Measurements from ENCODE around the gene CGB7.
"Not testable (repeated sequence)": the region's sequence is repeated elsewhere in the genome, so short reads cannot be mapped to it uniquely, and the experiment has no call there.

The CGB7 gene

DNA sequence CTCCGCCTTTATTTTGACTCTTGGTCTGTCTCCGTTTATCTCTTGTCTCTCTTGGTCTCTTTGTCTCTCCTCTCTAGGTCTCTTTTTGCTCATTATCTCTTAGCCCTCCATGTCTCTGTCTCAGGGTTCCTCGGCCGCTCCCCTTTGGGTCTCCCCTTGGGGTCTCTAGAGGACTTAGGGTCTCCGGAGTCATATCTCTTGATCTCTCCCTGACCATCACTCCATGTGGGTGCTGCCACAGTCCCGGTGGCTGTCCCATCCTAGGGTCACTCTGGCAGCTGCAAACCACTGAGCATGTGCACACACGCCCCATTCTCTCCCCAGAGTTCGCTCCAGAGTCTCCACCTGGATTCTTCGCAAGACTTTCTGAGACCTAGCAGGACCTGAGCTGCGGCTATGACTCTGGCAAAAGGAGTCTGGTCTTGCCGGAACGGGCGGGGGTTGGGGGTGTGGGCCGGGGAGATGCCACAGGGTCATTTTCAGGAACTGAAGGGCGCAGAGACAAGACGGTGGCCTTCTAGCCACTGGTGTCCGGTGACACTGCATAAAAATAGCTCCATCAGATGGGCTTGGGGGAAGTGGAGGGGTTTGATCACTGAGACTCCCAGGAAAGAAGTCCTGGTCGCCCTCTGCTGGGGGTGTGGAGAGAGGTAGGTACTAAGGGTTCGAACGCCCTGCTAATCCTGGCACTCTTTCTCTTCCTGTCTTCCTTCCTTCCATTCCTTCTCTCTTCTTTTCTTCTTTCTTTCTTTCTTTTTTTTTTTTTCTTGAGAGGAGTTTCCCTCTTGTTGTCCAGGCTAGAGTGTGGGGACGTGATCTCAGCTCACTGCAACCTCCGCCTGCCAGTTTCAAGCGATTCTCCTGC lies 16.2 kb upstream of the CGB7 start:
- no peak for DNase-seq (ENCODE audit: low read depth)

DNA sequence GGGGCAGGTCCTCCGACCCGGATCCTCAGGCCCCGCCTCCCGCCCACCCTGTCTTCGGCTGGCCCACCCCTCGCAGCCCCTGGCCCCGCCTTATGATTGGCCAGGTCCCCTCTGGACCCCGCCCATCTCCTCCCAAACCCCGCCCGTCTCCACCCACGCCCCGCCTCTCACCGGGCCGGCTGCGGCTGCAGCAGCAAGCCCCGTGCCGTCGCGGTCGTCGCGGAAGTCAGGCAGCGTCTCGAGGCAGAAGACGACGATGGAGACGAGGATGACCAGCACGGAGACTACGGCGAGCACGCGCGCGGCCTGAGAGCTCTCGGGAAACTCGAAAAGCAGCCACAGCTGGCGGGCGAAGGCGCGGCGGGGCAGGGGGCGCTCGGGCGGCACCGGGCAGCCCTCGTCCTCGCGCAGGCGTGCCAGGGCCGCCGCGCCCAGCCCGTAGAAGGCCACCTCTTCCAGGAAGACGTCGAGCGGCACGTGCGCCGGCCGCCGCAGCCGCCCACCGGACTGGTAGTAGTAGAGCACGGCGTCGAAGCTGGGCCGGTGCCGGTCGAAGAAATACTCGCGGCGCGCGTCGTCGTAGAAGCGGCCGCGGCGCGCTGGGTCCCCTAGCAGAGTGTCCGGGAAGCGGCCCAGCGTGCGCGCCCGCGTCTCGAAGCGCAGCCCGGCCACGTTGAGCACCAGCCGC lies 14.5 kb upstream of the CGB7 start:
- DNase-seq (ENCODE audit: low read depth) = no peak

DNA sequence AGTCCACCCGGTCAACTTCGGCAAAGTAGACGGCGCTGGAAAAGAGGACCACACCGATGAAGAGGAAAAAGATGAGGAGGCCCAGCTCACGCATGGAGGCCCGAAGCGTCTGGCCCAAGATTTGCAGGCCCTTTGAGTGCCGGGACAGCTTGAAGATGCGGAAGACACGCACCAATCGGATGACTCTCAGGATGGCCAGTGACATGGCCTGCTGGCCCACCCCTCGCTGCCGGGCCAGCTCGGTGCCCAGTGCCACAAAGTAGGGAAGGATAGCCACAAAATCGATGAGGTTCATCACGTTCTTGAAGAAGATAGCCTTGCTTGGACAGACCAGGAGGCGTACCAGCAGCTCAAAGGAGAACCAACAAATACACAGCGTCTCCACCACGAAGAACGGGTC lies 12.9 kb upstream of the CGB7 start:
- no peak for DNase-seq (ENCODE audit: low read depth)

DNA sequence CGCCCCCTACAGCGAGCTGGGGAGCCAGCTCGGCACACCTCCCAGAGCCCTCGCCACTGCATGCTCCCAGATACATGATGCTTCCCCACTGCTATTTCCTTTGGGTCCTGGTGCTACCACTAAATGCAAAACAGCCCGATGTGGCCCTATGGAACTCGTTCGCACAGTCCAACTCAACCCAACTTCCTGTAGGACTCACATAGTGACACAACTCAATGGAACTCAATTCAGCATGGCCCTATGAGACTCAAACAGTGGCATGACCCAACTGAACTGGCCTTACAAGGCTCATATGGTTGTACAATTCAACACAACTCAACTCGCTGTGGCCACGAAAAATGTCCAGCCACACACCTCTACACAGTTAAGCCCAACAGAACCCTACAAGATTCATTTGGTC lies 11.5 kb upstream of the CGB7 start:
- DNase-seq (ENCODE audit: low read depth) = no peak

DNA sequence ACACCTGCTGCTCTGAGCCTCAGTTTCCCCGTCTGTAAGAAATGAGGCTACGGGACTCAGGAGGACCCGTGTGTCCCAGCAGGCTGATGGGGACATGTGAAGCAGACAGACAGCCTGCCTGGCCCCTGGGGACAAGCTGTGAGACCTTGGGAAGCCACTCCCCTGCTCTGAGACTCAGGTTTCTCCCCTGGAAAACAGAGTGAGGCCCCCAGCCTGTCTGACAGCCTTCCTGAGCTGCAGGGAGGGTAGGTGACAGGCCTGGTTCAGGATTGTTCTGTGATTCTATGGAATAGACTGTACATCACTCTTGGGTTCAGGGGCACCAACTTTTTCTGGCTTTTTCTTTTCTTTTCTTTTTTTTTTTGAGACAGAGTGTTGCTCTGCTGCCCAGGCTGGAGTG lies 10.0 kb upstream of the CGB7 start:
- DNase-seq (ENCODE audit: low read depth) = no peak

DNA sequence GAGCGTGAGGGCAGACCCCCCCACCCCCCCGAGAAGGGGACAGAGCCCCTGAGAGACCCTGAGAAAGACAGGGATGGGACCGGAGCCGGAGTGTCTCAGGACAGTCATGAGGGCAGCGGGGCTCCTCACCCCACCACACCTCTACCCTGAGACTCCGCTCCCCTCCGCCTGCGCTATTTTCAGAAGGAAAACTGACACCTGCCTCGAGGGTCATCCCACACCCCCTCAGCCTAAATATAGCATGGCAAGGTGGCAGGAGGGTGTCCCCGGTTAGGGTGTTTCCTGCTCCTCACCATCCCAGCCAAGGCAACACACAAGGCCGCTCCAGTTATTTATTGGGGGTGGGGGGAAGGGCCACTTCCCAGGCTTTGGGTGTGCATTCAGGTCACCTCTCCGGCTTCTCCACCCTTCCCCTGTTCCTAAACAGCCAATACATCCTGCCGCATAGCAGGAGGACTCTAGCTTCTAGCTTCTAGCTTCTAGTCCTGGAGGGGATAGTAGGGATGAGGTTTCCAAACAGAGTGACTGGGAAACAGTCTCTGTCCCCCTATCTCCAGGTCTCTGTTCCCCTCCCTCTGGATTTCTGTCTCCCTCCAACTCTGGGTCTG lies 8.5 kb upstream of the CGB7 start:
- DNase-seq (ENCODE audit: low read depth) = no peak

DNA sequence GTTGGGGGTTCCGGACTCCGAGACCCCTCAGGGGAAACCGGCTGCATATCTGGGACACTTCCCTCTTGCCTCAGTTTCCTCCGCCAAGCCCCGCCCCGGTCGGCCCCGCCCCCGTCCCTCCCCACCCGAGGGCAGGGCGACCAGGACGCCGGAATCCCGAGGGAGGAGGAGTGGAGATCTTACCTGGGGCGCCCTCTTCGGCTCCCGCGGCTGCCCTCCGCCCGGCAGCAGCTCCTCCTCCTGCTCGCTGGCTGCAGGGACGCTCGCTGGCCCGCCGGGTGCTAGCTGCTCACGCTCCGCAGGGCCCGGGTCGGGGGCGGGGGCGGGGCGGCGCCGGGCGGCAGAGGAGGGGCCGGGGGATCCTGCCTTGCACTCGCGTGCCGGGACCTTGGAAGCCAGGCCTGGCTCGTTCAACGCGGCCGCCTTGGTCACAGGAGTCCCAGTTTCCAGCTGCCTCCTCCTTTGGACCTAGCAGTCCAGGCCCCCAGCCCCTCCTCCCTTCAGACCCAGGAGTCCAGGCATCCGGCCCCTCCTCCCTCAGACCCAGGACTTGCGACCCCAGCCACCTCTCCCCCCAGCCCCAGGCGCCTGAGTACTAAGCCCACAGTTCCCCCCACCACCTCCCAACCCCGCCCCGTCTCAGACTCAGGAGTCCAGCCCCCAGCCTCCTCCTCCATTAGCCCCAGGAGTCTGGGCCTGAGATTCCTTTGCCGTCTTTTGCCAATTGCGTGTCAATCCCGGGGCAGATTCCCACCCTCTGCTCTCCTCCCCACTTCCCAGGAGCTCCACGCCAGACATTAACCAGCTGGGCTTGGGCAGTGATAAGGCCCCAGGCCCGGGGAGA lies 7.4 kb upstream of the CGB7 start, which contains the start of gene NTF4:
Gene NTF4, minus strand, starts transcription at position 51 of the 844 bp plus-strand sequence. CDS start 2,821 bp downstream, outside the sequence.
- no peak for DNase-seq (ENCODE audit: low read depth)

DNA sequence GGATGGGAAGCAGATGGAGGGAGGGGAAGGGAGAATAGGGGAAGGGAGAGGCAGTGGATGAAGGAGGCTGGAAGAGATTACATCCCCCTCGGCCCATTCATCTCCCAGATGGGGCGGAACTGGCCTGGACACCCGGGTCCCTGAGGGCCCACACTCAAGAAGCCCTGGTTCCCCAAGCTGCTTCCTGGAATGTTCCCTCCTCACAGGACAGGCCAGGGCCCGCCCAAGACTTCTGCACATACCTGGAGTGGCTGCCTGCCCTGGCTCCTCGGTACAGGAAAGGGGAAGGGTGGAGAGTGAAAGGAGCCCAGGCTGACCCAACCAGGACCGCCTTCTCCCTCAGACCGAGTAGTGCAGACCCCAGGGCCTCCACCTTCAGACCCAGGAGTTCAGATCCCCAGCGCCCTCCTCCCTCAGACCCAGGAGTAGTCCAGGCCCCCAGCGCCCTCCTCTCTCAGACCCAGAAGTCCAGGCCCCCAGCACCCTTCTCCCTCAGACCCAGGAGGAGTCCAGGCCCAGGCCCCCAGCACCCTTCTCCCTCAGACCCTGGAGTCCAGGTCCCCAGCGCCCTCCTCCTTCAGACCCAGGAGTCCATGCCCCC lies 6.6 kb upstream of the CGB7 start:
- no peak for DNase-seq (ENCODE audit: low read depth)

DNA sequence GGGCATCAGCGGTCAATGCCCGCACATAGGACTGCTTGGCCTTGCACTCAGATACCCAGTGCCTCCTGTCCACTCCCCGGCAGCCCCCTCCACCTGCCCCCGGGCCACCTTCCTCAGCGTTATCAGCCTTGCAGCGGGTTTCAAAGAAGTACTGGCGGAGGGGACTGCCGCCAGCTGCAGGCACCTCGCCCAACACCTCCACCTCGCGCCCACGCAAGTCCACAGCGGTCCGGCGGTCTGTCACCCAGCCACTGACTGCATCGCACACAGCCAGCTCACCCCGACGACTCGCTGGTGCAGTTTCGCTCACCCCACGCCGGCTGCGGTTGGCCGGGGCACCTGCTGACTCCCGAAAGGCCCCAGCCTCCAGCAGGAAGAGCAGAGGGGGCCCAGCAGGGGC lies 3.9 kb upstream of the CGB7 start:
- DNase-seq (ENCODE audit: low read depth) = no peak

DNA sequence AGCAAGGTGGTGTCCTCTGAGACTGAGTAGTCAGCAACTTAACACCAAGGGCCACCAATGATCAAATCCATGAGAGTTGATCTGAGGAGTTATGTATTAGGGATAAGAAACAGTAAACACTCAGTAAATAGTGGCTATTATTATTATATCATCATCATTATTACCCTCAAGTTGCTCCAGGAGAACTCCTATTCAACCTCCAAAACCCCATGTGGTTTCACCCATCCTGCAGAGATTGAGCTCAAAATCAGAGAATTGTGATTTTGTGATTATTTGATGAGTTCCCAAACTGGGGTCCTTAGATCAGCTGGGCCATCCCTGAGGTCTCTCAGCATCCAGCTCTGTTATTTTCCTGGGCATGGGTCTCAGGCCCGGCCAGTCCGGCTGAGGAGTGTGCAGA lies 3.5 kb upstream of the CGB7 start:
- DNase-seq (ENCODE audit: low read depth) = no peak

DNA sequence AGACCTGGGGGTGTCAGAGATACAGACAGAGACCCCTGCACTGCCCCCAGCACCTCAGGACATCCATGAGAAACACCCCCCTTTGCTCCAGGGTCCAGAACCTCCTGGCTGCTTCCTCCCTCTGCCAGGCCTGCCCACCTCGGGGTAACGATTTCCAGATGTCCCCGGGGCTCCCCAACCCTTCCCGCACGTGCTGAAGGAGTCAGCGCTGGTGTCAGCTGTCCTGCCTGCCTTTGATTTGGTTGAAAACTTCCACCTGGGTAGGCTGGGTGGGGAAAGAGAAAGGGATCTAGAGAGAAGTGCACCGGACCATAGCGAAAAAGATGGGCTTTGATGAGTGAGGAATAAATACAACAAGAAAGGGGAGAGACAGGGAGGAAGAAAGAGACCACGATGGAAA lies 1.5 kb upstream of the CGB7 start:
- DNase-seq (ENCODE audit: low read depth) = no peak

DNA sequence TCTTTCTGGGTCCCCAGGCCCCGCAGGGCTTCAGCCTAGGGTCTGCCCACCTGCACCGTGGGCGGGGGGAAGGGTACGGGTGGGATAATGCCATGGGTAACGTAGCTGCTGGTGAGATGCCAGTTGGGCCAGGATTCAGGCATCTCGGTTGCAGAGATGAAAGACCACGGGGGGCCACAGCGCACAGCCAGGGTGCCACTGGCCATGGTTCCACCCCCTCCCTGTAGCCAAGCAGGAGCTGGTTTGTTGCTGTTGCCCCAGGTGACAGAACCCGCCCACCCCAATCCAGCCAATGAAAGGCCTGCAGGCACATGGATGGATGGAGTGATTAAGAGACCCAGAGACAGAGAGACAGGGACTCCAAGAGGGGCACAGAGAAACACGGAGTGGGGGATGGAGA lies 1.0 kb upstream of the CGB7 start:
- no peak for DNase-seq (ENCODE audit: low read depth)

DNA sequence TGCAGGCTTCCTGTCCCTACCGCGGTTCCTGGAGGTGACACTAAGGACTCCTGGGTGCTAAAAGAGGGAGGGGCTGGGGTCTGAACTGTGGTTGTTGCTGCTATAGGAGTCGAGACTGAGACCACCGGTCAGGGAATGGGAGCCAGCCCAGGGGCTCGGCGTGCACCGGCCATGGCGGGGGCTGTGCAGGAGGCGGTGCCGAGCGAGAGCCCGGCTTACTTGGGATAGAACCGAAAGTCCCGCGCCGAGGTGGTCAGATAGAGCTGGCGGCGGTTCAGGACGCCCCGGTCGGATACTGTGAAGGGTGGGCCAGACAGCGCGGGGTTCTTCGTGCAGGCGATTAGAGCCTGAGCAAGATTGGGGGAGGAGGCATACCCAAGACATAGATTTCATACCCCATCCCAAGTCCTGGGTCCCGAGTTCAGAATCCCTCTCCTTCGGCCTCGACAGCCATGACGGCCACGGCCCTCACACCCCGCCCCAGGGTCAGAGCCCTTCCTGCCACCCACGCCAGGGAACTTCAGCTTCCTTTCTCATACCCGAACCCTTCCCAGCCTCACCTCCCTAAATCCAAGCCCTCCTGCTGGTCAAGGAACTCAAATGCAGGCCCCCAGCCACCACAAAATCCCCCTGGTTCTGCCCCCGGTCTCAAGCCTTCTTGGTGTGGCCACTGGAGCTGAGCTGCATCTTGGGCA lies 500 bp downstream of the CGB7 start:
- not testable (repeated sequence) for DNase-seq (ENCODE audit: low read depth)

DNA sequence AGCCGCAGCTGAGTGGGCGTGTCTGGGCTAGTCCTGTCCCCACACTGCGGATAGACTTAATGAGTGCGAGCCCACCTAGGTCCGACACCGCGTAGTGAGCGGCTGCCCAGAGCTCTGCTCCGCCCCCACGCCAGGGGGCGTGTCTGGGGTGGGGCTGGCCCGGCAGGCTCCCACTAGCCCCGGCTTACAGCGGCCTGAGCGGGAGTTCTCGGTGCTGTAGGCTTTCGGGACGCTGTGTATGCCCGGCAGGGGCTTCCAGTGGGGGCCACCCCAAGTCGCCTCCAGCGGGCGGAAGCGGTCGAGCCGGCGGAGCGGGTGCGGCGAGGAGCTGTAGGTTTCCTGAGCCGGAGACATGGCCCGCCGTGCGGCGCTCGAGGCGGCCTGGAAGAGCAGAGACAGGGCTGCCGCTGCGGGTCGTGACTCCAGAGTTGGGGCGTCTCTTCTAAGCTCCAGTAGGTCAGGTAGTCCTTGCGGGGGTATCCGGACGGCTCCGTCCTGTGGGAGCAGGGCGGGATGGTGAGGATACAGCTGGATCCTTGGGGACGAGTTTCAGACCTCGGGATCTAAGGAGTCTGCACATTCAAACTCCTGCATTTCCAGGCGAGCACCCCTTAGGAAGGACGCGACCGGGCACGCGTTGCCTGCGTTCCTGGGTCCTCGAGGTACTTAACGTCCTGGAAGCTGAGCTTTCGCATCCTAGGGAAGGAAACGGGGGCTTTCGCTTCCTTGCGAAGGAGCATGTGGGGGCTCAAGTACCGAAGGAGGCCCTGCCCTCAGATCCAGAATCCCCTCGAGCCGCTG lies 1.2 kb downstream of the CGB7 start:
- no peak for DNase-seq (ENCODE audit: low read depth)

DNA sequence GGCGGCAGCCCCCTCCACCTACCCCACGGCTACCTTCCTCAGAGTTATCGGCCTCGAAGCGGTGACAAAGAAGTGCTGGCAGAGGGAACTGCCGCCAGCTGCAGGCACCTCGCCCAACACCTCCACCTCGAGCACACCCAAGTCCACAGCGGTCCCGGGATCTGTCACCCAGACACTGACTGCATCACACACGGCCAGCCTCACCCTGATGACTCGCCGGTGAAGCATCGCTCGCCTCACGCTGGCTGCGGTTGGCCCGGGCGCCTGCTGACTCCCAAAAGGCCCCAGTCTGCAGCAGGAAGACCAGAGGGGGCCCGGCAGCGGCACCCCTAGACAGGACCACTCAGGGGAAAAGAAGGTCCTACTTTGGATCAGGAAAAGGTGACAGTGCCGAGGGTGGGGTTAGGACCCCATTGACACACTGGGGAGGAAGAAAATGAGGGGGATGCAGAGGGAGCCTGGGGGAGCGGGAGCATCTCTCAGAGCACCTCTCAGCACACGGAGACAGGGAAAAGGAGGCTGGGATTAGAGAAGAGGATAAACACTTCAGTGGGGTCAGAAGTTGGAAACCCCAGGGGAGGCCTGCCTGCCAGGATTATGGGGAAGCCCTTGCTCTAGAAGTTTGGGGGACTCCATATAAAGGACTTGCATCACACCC lies 7.0 kb downstream of the CGB7 start:
- not testable (repeated sequence) for DNase-seq (ENCODE audit: low read depth)

DNA sequence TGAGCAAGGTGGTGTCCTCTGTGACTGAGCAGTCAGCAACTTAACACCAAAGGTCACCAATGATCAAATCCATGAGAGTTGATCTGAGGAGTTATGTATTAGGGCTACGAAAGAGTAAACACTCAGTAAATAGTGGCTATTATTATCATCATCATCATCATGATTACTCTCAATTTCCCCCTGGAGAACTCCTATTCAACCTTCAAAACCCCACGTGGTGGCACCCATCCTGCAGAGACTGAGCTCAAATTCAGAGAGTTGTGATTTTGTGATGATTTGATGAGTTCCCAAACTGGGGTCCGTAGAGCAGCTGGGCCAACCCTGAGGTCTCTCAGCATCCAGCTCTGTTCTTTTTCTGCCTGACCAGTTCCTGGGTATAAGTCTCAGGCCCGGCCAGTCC lies 7.7 kb downstream of the CGB7 start:
- DNase-seq (ENCODE audit: low read depth) = not testable (repeated sequence)

DNA sequence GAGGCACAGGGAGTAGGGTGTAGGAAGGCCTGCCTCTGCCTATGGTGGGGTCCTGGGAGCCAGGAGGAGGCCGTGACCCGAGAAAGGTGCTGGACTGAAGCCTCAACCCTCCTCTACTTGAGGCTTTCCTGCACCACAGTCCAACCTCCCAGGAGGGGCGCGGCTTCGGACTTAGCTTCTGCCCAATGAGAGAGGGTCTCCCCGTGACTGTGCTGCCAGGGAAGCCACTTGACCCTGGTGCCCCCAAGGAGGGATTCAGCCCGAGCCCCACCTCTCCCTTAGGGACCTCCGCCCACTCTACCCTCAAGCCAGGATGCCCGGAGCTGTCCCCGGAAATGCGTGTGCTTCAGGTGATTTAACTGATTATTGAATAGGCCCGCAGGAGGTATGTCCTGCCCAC lies 8.5 kb downstream of the CGB7 start, which contains the start of gene CGB8:
Gene CGB8, minus strand, starts transcription at position 101 of the 400 bp plus-strand sequence. CDS start 372 bp downstream, outside the sequence.
- DNase-seq (ENCODE audit: low read depth) = not testable (repeated sequence)

DNA sequence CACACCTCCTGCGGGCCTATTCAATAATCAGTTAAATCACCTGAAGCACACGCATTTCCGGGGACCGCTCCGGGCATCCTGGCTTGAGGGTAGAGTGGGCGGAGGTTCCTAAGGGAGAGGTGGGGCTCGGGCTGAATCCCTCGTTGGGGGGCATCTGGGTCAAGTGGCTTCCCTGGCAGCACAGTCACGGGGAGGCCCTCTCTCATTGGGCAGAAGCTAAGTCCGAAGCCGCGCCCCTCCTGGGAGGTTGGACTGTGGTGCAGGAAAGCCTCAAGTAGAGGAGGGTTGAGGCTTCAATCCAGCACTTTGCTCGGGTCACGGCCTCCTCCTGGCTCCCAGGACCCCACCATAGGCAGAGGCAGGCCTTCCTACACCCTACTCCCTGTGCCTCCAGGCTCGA lies 14.0 kb downstream of the CGB7 start, which contains the start of gene CGB5:
Gene CGB5, plus strand, starts transcription at position 301 of the 400 bp plus-strand sequence. CDS start 362 bp downstream, outside the sequence.
- DNase-seq (ENCODE audit: low read depth) = not testable (repeated sequence)

DNA sequence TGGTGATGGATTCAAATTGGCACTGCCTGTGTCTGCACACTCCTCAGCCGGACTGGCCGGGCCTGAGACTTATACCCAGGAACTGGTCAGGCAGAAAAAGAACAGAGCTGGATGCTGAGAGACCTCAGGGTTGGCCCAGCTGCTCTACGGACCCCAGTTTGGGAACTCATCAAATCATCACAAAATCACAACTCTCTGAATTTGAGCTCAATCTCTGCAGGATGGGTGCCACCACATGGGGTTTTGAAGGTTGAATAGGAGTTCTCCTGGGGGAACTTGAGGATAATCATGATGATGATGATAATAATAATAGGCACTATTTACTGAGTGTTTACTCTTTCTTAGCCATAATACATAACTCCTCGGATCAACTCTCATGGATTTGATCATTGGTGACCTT lies 14.9 kb downstream of the CGB7 start:
- DNase-seq (ENCODE audit: low read depth) = not testable (repeated sequence)

Measured in fibroblast of the conjunctiva (primary cell).